IPS-18c (cell line): Measurements from ENCODE around the gene LUC7L3.
"Not testable (repeated sequence)": the region's sequence is repeated elsewhere in the genome, so short reads cannot be mapped to it uniquely, and the experiment has no call there.

Experiments
- H3K4me3 ChIP-seq: 2 replicates; pipeline ENCODE4 v1.7.0; 2013; ENCODE audit warnings: low read depth, mild to moderate bottlenecking, low read length, moderate library complexity; ENCODE audit not compliant: insufficient read depth
- H3K9me3 ChIP-seq: one replicate; pipeline ENCODE4 v1.6.1; 2013; ENCODE audit warnings: mild to moderate bottlenecking, low read length, moderate library complexity; ENCODE audit not compliant: control insufficient read depth, insufficient read depth

Gene LUC7L3

GRCh38 chr17:50785946-50786570 is 66.7 kb downstream of the LUC7L3 start:
- no peak overlapping the region for H3K4me3 ChIP-seq
- no peaks in the 10 kb centered on the region for H3K9me3 ChIP-seq

GRCh38 chr17:50787106-50787505 is 67.7 kb downstream of the LUC7L3 start:
- Histone ChIP-seq H3K9me3 (no peaks in the 10 kb centered on the region), H3K4me3 (no peak overlapping the region)

- Histone ChIP-seq H3K9me3 (no peaks in the 10 kb centered on the region), H3K4me3 (no peak overlapping the region)
Measured at GRCh38 chr17:50790618-50791017, 71.2 kb downstream of the LUC7L3 start.

- no peak overlapping the region for H3K4me3 ChIP-seq
- H3K9me3 ChIP-seq: no peaks in the 10 kb centered on the region
Measured at GRCh38 chr17:50792132-50792531, 72.7 kb downstream of the LUC7L3 start.

- no peak overlapping the region for H3K4me3 ChIP-seq
Measured at GRCh38 chr17:50793007-50793406, 73.6 kb downstream of the LUC7L3 start.

DNA sequence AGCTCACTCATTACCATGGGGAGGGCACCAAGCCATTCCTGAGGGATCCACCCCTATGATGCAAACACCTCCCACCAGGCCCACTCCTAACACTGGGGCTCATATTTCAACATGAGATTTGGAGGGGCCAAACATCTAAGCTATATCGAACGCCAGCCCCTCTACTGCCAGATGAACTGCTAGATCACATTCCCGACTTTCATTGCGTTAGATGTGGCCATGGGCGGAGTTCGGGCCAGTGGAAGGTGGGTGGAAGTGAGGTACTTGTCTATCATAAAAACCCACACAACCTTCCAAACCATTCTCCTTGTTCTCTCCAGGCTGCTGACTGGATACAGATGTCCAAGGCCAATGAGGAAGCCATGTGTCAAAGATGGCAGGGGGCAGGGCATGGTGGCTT is 75.0 kb downstream of the LUC7L3 start:
- no peak overlapping the region for H3K4me3 ChIP-seq
- H3K9me3 ChIP-seq: no peaks in the 10 kb centered on the region

More at GRCh38 chr17:50793007-50793406, 73.6 kb downstream of the LUC7L3 start:
- no peaks in the 10 kb centered on the region for H3K9me3 ChIP-seq

GRCh38 chr17:50797135-50797810 is 77.9 kb downstream of the LUC7L3 start:
- Histone ChIP-seq H3K9me3 (no peaks in the 10 kb centered on the region), H3K4me3 (no peak overlapping the region)

DNA sequence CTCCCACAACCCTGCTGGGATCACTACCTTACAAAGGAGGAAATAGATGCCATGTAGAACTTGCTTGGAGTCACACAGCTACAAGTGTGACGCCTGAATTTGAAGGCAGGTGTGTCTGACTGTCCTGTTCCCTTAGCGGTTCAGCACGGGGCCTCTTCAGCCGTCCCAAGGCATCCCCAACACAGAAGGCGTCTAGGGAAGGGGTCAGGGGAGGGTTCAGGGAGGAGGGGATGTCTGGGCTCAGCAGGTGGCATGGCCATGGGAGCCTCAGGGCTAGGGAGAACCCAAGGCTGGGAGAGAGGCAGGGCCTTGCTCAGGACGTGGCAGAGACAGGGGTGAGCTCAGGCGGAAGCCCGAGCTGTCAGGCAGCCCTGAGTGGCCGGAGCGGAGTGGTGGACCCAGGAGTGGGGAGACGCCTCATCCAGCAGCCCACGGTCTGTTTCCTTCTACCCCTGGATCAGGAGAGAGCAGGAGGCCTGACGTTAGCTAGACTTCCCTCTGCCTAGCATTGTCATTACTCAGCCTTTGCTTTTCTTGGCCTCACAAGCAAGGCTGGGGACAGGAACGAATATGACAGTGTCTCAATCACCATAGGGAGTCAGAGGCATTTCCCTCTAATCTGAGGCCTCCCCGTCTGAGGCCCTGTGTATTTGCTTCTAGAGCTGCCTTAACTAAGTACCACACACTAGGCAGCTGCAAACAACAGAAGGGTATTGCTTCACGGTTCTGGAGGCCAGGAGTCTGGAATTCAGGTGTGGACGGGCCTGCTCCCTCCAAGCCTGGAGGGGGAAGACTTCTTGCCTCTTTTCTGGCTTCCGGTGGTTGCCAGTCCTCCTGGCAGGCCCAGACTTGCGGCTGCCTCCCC is 79.3 kb downstream of the LUC7L3 start:
- Histone ChIP-seq H3K9me3 (peaks cover 4% of the 10 kb centered on the region), H3K4me3 (no peak overlapping the region)

- H3K4me3 ChIP-seq: no peak overlapping the region
- H3K9me3 ChIP-seq: peaks cover 4% of the 10 kb centered on the region
Measured at GRCh38 chr17:50799582-50799981, 80.2 kb downstream of the LUC7L3 start.

DNA sequence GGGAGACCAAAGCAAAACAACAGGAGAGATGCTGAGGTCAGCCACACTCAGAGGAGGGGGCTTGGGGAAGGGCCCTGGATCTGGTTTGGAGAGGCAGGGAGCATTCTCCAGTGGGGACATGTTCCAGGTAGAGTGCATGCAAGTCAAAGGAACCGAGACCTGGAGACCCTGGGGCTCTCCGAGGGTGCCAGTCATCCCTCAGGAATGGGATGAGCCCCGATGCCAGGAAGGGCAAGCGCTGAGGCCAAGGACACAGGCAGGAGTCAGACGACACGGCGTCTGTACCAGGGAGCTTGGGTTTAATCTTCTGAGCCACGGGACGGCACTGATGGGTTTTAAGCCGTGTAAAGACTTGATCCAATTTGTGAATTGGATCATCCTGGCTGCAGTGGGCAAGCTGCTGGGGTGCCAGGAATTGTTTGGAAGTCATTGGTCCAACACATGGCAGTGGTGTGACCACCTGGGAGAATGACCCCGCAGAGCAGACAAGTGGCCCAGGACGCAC is 80.8 kb downstream of the LUC7L3 start:
- Histone ChIP-seq H3K4me3 (no peak overlapping the region), H3K9me3 (peaks cover 4% of the 10 kb centered on the region)

GRCh38 chr17:50802609-50803571 is 83.5 kb downstream of the LUC7L3 start:
- H3K4me3 ChIP-seq: no peak overlapping the region
- peaks cover 4% of the 10 kb centered on the region for H3K9me3 ChIP-seq

- no peak overlapping the region for H3K4me3 ChIP-seq
- H3K9me3 ChIP-seq: peaks cover 4% of the 10 kb centered on the region
Measured at GRCh38 chr17:50803676-50804075, 84.3 kb downstream of the LUC7L3 start.

GRCh38 chr17:50804749-50805475 is 85.5 kb downstream of the LUC7L3 start:
- not testable (repeated sequence) for H3K4me3 ChIP-seq, H3K9me3 ChIP-seq

GRCh38 chr17:50805486-50805885 is 86.1 kb downstream of the LUC7L3 start:
- H3K4me3 ChIP-seq: no peak overlapping the region
- peaks cover 4% of the 10 kb centered on the region for H3K9me3 ChIP-seq
